Pancreas (tissue), 10 donors: ENCODE results near the gene JPH3. TPM values are rescaled to one million over a fixed set of nuclear protein-coding genes. Genes with fewer than 3 reads are reported as not detected.

Source experiments
- ATAC-seq, 4 donors: fragments of 200-7000 bp; cut with Tn5 transposase; one replicate each; pipeline versions ENCODE4 v1.8.0 to v1.9.1; 2020; ENCODE audit warnings: mild to moderate bottlenecking in 4 of 4, moderate library complexity in 4 of 4
- DNase-seq, 6 donors: peaks; one replicate each; pipeline ENCODE4 v3.0.0-alpha.2; 2020
- FAIRE-seq: peaks from 2 replicates; lab custom pipeline; 2012; peaks lifted over from hg19 to GRCh38; lab: Jason Lieb, UNC
- H3K27ac ChIP-seq, 4 donors: fragments of 200-600 bp; sonication (generic); 1 replicate in 3 of 4; 2 replicates in 1 of 4; pipeline versions ENCODE4 v1.5.0 to v1.8.0; 2020
- H3K27me3 ChIP-seq, 4 donors: fragments of 200-600 bp; one replicate each; pipeline ENCODE4 v1.8.0; 2021
- H3K36me3 ChIP-seq, 3 donors: fragments of 200-600 bp; sonication (generic) in 1 of 3; one replicate each; pipeline versions ENCODE4 v1.5.0 to v1.8.0; 2020 to 2021
- H3K4me1 ChIP-seq, 3 donors: fragments of 200-600 bp; one replicate each; pipeline ENCODE4 v1.8.0; 2021
- H3K4me3 ChIP-seq, 4 donors: fragments of 200-600 bp; sonication (generic) in 2 of 4; one replicate each; pipeline versions ENCODE4 v1.5.0 to v1.8.0; 2020 to 2021
- H3K9me3 ChIP-seq, 4 donors: fragments of 200-600 bp; one replicate each; pipeline ENCODE4 v1.8.0; 2021
- CTCF ChIP-seq, 4 donors: fragments of 200-600 bp; sonication (generic) in 3 of 4; IDR thresholded peaks; one replicate each; pipeline versions ENCODE4 v1.5.0 to v1.8.0; 2021; ENCODE audit warnings: antibody characterized with exemption in 4 of 4
- WGBS, 2 donors: extraction: QIAGEN DNeasy Blood & Tissue Kit; methylation state at CpG; one replicate each; pipeline ENCODE4 v1.1.7; 2013; 5-methylcytosine and 5-hydroxymethylcytosine counted together
- intact Hi-C, 3 donors: fragments of 100-400 bp; cut with DNase I; formaldehyde crosslinking; loops; one replicate each; pipeline versions ENCODE4 v1.11.1 to v1.14.2; 2022
- polyA plus RNA-seq, 2 donors: library from polyadenylated mRNA; stranded (reverse); fragments of 200-250 nt; gene quantifications; one replicate each; pipeline ENCODE4 v1.2.3, GENCODE V29; 2013
- total RNA-seq, 6 donors: library from RNA; stranded (reverse); fragmentation: NEBNext Ultra II Directional in 4 of 6; extraction: Animal tissue kit (Norgen Biotek cat#: 25700) in 4 of 6; gene quantifications; one replicate each; pipeline versions ENCODE4 v1.2.1 to v1.2.4, GENCODE V29; 2021 to 2023
- donor health status: healthy with polysubstance abuse.
- donor health status: DM: no; HTN: no; CAD: no; lungs with moderate emphysema.
- donor health status: DM: no; HTN: no; CAD: no.
- donor health status: control.
- donor health status: control.
- donor health status: Bipolar disorder and iron deficiency.
- donor health status: DM: yes; HTN: yes; CAD: no.
- donor health status: DM: no; HTN: no; CAD: no.
- donor health status: DM: no; HTN: no; CAD: no.
- donor health status: DM: yes; HTN: yes; CAD: no.

The JPH3 gene
- total and polyA plus RNA-seq, 8 donors = 0.09 to 1.9 (median 0.41) TPM

DNA sequence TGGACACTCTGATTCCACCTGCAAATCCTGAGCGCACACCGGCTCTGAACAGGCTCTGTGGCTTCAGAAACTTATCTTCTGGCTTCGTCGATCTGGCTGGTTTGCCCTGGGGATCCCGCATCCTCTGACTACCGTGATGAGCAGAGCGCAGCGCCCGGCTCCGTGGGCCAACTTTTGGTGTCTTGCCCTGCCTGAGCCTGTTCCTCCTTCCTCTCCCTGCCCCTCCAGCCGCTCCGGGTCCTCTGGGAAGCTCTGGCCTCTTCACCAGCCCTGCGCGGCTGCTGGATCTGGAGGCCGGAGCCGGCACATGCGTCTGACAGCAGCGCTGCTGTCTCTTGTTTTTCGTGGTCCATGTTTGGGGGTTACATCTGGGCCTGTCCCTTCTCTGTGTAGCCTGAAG, 65.6 kb downstream of the JPH3 start:
- no peaks in the 10 kb centered on the region for H3K36me3 ChIP-seq

DNA sequence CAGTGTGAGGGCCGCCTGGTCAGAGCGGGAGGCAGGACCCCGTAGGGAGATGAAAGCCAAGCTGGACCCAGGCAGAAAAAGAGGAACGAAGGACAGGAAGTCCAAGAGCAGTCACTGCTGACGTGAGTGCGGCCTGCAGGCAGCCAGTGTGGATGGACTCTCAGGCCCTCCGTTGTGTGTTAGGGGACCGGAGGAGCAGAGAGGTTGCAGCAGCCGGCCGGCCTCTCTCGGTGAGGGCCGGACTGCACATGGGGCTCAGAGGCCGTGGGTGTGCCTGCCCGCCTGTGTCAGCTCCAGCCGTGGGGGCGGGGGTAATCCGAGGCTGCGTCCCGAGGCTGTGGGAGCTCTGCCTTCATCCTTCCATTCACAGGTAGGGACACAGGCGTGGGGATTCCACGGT, 67.4 kb downstream of the JPH3 start:
- no peak overlapping the region for H3K4me3 ChIP-seq
- H3K27me3 ChIP-seq = no peaks in the 10 kb centered on the region
- no peak overlapping the region for H3K27ac ChIP-seq
- FAIRE-seq (no peak), ATAC-seq (no peak), DNase-seq (no peak)
- no peak for TF ChIP-seq CTCF (IDR thresholded peaks at IDR 0.05)
- 50 to 62% methylated on average over 19 to 21 of the region's 21 CpGs for WGBS, 2 donors
- no peaks in the 10 kb centered on the region for H3K36me3 ChIP-seq
- no peaks in the 10 kb centered on the region for H3K9me3 ChIP-seq
- no peaks in the 10 kb centered on the region for H3K4me1 ChIP-seq
- intact Hi-C loops = no loop called here

More for the DNA sequence above, 65.6 kb downstream of the JPH3 start:
- Histone ChIP-seq H3K4me3 (no peak overlapping the region), H3K27me3 (no peaks in the 10 kb centered on the region), H3K27ac (no peak overlapping the region), H3K4me1 (no peaks in the 10 kb centered on the region), H3K9me3 (no peaks in the 10 kb centered on the region)
- WGBS, 2 donors = 76 to 85% methylated on average over 19 of the region's 19 CpGs
- DNase-seq (peak in 1 of 6 donors; percentile 35), ATAC-seq (no peak), FAIRE-seq (no peak)
- TF ChIP-seq CTCF (IDR thresholded peaks at IDR 0.05) = no peak
- intact Hi-C loops = no loop called here

DNA sequence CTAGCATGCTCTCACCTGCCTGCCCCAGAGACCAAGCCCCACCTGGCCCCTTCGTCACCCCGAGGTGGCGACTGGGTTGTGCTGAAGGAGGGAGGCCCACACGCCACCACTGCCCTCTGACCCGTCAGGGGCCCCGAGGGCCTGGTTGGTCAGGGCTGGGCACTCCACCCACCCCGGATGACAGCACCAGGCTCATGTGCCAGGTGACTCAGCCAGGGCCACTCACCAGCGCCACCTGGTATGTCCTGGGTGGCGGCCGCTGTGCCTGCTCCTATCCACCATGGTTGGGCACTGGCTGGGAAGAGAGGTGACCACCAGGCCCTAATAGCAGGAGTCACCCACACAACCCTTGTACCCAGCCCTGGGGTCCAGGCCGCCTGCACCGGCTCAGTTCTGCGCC, 68.9 kb downstream of the JPH3 start:
- Histone ChIP-seq H3K4me1 (no peaks in the 10 kb centered on the region), H3K36me3 (no peaks in the 10 kb centered on the region), H3K27ac (no peak overlapping the region), H3K9me3 (no peaks in the 10 kb centered on the region), H3K4me3 (no peak overlapping the region), H3K27me3 (no peaks in the 10 kb centered on the region)
- FAIRE-seq (no peak), ATAC-seq (no peak), DNase-seq (no peak)
- no peak for TF ChIP-seq CTCF (IDR thresholded peaks at IDR 0.05)
- WGBS, 2 donors = 81 to 92% methylated on average over 9 to 13 of the region's 13 CpGs
- intact Hi-C loops = no loop called here

GRCh38 chr16:87671715-87672270, 69.5 kb downstream of the JPH3 start:
- Histone ChIP-seq H3K27me3 (no peaks in the 10 kb centered on the region), H3K4me3 (no peak overlapping the region), H3K27ac (no peak overlapping the region), H3K36me3 (no peaks in the 10 kb centered on the region), H3K4me1 (no peaks in the 10 kb centered on the region), H3K9me3 (no peaks in the 10 kb centered on the region)
- intact Hi-C loops = no loop called here
- TF ChIP-seq CTCF (IDR thresholded peaks at IDR 0.05) = no peak
- WGBS, 2 donors = 75 to 81% methylated on average over 19 to 20 of the region's 20 CpGs
- no peak for FAIRE-seq
- ATAC-seq = no peak
- no peak for DNase-seq

DNA sequence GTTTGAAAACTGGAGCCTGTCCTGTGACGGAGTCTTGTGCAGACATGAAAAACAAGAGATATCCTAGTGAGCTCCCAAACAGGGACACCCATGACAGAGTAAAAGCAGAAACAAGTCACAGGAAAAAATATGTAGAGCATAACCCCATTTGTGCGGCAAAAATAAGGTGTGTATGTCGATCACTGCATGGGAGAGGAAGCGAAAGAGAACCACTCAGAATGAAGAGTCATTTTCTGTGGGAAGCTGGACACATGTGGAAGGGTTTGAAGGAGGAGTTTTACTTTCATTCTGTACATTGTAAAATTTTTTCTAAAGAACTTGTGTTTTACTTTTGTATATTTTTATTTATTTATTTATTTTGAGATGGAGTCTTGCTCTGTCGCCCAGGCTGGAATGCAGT, 72.1 kb downstream of the JPH3 start:
- Histone ChIP-seq H3K4me3 (no peak overlapping the region), H3K4me1 (no peaks in the 10 kb centered on the region), H3K27ac (no peak overlapping the region), H3K36me3 (no peaks in the 10 kb centered on the region), H3K9me3 (no peaks in the 10 kb centered on the region), H3K27me3 (no peaks in the 10 kb centered on the region)
- intact Hi-C loops = no loop called here
- no peak for ATAC-seq
- 78 to 85% methylated on average over 5 of the region's 5 CpGs for WGBS, 2 donors
- DNase-seq = no peak
- FAIRE-seq = no peak
- no peak for TF ChIP-seq CTCF (IDR thresholded peaks at IDR 0.05)
